HG03139 (cell line): ENCODE data around the gene PBX3.

Source experiments
- ATAC-seq: cut with Tn5 transposase; IDR thresholded peaks from one replicate; pipeline ENCODE4 v1.9.1; 2021; ENCODE audit not compliant: unreplicated experiment

The PBX3 gene

GRCh38 chr9:125747053-125747764 lies at the start of gene PBX3:
TSS of gene PBX3 (plus strand) at chr9:125747373.
- peak; percentile 14 for ATAC-seq

- no peak for ATAC-seq
Measured at GRCh38 chr9:125699870-125700269, 47.3 kb upstream of the PBX3 start.

- ATAC-seq: peak; percentile 58
Measured at GRCh38 chr9:125700791-125701190, 46.4 kb upstream of the PBX3 start.

GRCh38 chr9:125701351-125701750 lies 45.8 kb upstream of the PBX3 start:
- ATAC-seq: no peak

GRCh38 chr9:125703662-125704061 lies 43.5 kb upstream of the PBX3 start:
- ATAC-seq: no peak

- no peak for ATAC-seq
Measured at GRCh38 chr9:125705893-125706292, 41.3 kb upstream of the PBX3 start.

GRCh38 chr9:125706651-125707471 lies 40.3 kb upstream of the PBX3 start, which contains the start of gene MAPKAP1:
TSS of gene MAPKAP1 (minus strand) at chr9:125707208. CDS start at chr9:125672574, 34,634 bp downstream.
- ATAC-seq: peak; percentile 95

GRCh38 chr9:125707472-125707804 lies 39.7 kb upstream of the PBX3 start:
- peak; percentile 13 for ATAC-seq

- ATAC-seq: no peak
Measured at GRCh38 chr9:125726456-125727132, 20.6 kb upstream of the PBX3 start.

- ATAC-seq: no peak
Measured at GRCh38 chr9:125730168-125730567, 17.0 kb upstream of the PBX3 start.

GRCh38 chr9:125732562-125732961 lies 14.6 kb upstream of the PBX3 start:
- ATAC-seq: no peak

GRCh38 chr9:125739436-125739835 lies 7.7 kb upstream of the PBX3 start:
- no peak for ATAC-seq

- no peak for ATAC-seq
Measured at GRCh38 chr9:125742657-125743056, 4.5 kb upstream of the PBX3 start.

GRCh38 chr9:125743682-125744428 lies 3.3 kb upstream of the PBX3 start:
- no peak for ATAC-seq

GRCh38 chr9:125744616-125745015 lies 2.6 kb upstream of the PBX3 start:
- no peak for ATAC-seq

- ATAC-seq: no peak
Measured at GRCh38 chr9:125745018-125745417, 2.2 kb upstream of the PBX3 start.

GRCh38 chr9:125745682-125746016 lies 1.5 kb upstream of the PBX3 start:
- ATAC-seq: no peak

GRCh38 chr9:125746017-125746773 lies 978 bp upstream of the PBX3 start:
- peak; percentile 62 for ATAC-seq

- peak; percentile 5 for ATAC-seq
Measured at GRCh38 chr9:125746774-125747052, 460 bp upstream of the PBX3 start.

- ATAC-seq: no peak
Measured at GRCh38 chr9:125747765-125748445, 732 bp downstream of the PBX3 start.
